ENCODE results near the gene PRDM7. TPM values are rescaled to one million over a fixed set of nuclear protein-coding genes. Genes with fewer than 3 reads are reported as not detected.
"Not testable (repeated sequence)": the region's sequence is repeated elsewhere in the genome, so short reads cannot be mapped to it uniquely, and the experiment has no call there.

PRDM7 gene
- total RNA-seq, 1 experiment from 2014 or later = not detected

- DNase-seq (ENCODE audit: low read depth) = no peak
- in situ Hi-C loops (cut with HindIII; ENCODE audit: low pct_unique_long_range_greater_than_20kb, low sequenced_read_pairs) = no loop called here
These were observed 4.5 kb upstream of the PRDM7 start for GRCh38 chr16:90081606-90081970.

GRCh38 chr16:90078579-90078895, 1.4 kb upstream of the PRDM7 start:
- in situ Hi-C loops (cut with HindIII; ENCODE audit: low pct_unique_long_range_greater_than_20kb, low sequenced_read_pairs) = no loop called here
- DNase-seq (ENCODE audit: low read depth) = no peak

- no peak for DNase-seq (ENCODE audit: low read depth)
- in situ Hi-C loops (cut with HindIII; ENCODE audit: low pct_unique_long_range_greater_than_20kb, low sequenced_read_pairs) = no loop called here
These were observed 837 bp upstream of the PRDM7 start for GRCh38 chr16:90077757-90078578.

GRCh38 chr16:90072442-90073105, 4.6 kb downstream of the PRDM7 start:
- no peak for DNase-seq (ENCODE audit: low read depth)
- in situ Hi-C loops (cut with HindIII; ENCODE audit: low pct_unique_long_range_greater_than_20kb, low sequenced_read_pairs) = no loop called here

- in situ Hi-C loops (cut with HindIII; ENCODE audit: low pct_unique_long_range_greater_than_20kb, low sequenced_read_pairs) = no loop called here
- no peak for DNase-seq (ENCODE audit: low read depth)
These were observed 6.7 kb downstream of the PRDM7 start for GRCh38 chr16:90070440-90070839.

GRCh38 chr16:90061437-90061836, 15.7 kb downstream of the PRDM7 start:
- in situ Hi-C loops (cut with HindIII; ENCODE audit: low pct_unique_long_range_greater_than_20kb, low sequenced_read_pairs) = no loop called here
- DNase-seq (ENCODE audit: low read depth) = no peak

GRCh38 chr16:90057738-90058173, 19.4 kb downstream of the PRDM7 start:
- DNase-seq (ENCODE audit: low read depth) = no peak
- in situ Hi-C loops (cut with HindIII; ENCODE audit: low pct_unique_long_range_greater_than_20kb, low sequenced_read_pairs) = no loop called here

- in situ Hi-C loops (cut with HindIII; ENCODE audit: low pct_unique_long_range_greater_than_20kb, low sequenced_read_pairs); DNase-seq (ENCODE audit: low read depth): not testable (repeated sequence)
These were observed 20.6 kb downstream of the PRDM7 start for GRCh38 chr16:90056521-90056920.

- in situ Hi-C loops (cut with HindIII; ENCODE audit: low pct_unique_long_range_greater_than_20kb, low sequenced_read_pairs) = no loop called here
- DNase-seq (ENCODE audit: low read depth) = no peak
These were observed 21.8 kb downstream of the PRDM7 start for GRCh38 chr16:90055371-90055770.

- in situ Hi-C loops (cut with HindIII; ENCODE audit: low pct_unique_long_range_greater_than_20kb, low sequenced_read_pairs) = no loop called here
- no peak for DNase-seq (ENCODE audit: low read depth)
These were observed 22.6 kb downstream of the PRDM7 start for GRCh38 chr16:90054554-90054953.

GRCh38 chr16:90053902-90054500, 23.1 kb downstream of the PRDM7 start:
- no peak for DNase-seq (ENCODE audit: low read depth)
- in situ Hi-C loops (cut with HindIII; ENCODE audit: low pct_unique_long_range_greater_than_20kb, low sequenced_read_pairs) = no loop called here

GRCh38 chr16:90050969-90051368, 26.2 kb downstream of the PRDM7 start:
- in situ Hi-C loops (cut with HindIII; ENCODE audit: low pct_unique_long_range_greater_than_20kb, low sequenced_read_pairs) = no loop called here
- no peak for DNase-seq (ENCODE audit: low read depth)

GRCh38 chr16:90048737-90049330, 28.3 kb downstream of the PRDM7 start:
- in situ Hi-C loops (cut with HindIII; ENCODE audit: low pct_unique_long_range_greater_than_20kb, low sequenced_read_pairs) = no loop called here
- no peak for DNase-seq (ENCODE audit: low read depth)

GRCh38 chr16:90048347-90048722, 28.8 kb downstream of the PRDM7 start:
- DNase-seq (ENCODE audit: low read depth) = no peak
- in situ Hi-C loops (cut with HindIII; ENCODE audit: low pct_unique_long_range_greater_than_20kb, low sequenced_read_pairs) = no loop called here

- in situ Hi-C loops (cut with HindIII; ENCODE audit: low pct_unique_long_range_greater_than_20kb, low sequenced_read_pairs) = no loop called here
- DNase-seq (ENCODE audit: low read depth) = no peak
These were observed 29.3 kb downstream of the PRDM7 start for GRCh38 chr16:90047714-90048346.

GRCh38 chr16:90046971-90047713, 30.0 kb downstream of the PRDM7 start:
- DNase-seq (ENCODE audit: low read depth) = peak; percentile 37
- in situ Hi-C loops (cut with HindIII; ENCODE audit: low pct_unique_long_range_greater_than_20kb, low sequenced_read_pairs) = no loop called here

GRCh38 chr16:90046122-90046970, 30.8 kb downstream of the PRDM7 start:
- DNase-seq (ENCODE audit: low read depth) = no peak
- in situ Hi-C loops (cut with HindIII; ENCODE audit: low pct_unique_long_range_greater_than_20kb, low sequenced_read_pairs) = no loop called here

Data from Caki2 (cell line).